HFF-Myc (cell line): ENCODE data around the gene SLC7A5.

Experiments used
- DNase-seq: peaks from one replicate; pipeline ENCODE4 v3.0.0-alpha.2; 2011; ENCODE audit warnings: low read depth; ENCODE audit errors: extremely low read depth
- H3K4me3 ChIP-seq: replicated peaks from 2 replicates; pipeline ENCODE4 v1.5.1; 2011; ENCODE audit warnings: low read depth, mild to moderate bottlenecking, control low read depth, low read length
- CTCF ChIP-seq: IDR thresholded peaks from 2 replicates; pipeline ENCODE4 v1.5.1; 2012; ENCODE audit warnings: mild to moderate bottlenecking, low read depth, low read length, control low read depth; ENCODE audit errors: missing control alignments

Gene SLC7A5

GRCh38 chr16:87844120-87844733 is 25.1 kb downstream of the SLC7A5 start:
- H3K4me3 ChIP-seq: no peak overlapping the region
- DNase-seq: no peak
- no peak for TF ChIP-seq CTCF

DNA sequence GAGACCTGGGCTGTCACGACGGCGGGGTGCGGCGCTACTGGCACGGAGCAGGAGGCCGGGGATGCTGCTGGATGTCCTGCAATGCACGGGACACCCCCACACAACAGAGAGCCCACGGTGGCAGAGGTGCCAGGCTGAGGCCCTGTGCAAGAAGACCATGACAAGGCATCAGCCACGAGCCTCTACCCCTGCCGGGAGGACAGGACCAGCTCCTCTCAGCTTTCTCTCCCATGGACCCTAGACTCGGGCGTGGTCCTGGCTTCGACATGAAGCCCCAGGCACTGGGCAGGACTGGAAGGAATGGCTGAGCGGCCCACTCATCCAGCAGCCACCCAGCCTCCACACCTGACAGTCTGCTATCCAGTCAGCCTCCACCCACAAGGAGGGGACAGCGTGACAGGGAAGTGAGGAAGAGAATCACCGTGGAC is 25.6 kb downstream of the SLC7A5 start:
- no peak for TF ChIP-seq CTCF
- no peak overlapping the region for H3K4me3 ChIP-seq
- DNase-seq: no peak

GRCh38 chr16:87842209-87842869 is 27.0 kb downstream of the SLC7A5 start:
- TF ChIP-seq CTCF: no peak
- no peak overlapping the region for H3K4me3 ChIP-seq
- DNase-seq: no peak

DNA sequence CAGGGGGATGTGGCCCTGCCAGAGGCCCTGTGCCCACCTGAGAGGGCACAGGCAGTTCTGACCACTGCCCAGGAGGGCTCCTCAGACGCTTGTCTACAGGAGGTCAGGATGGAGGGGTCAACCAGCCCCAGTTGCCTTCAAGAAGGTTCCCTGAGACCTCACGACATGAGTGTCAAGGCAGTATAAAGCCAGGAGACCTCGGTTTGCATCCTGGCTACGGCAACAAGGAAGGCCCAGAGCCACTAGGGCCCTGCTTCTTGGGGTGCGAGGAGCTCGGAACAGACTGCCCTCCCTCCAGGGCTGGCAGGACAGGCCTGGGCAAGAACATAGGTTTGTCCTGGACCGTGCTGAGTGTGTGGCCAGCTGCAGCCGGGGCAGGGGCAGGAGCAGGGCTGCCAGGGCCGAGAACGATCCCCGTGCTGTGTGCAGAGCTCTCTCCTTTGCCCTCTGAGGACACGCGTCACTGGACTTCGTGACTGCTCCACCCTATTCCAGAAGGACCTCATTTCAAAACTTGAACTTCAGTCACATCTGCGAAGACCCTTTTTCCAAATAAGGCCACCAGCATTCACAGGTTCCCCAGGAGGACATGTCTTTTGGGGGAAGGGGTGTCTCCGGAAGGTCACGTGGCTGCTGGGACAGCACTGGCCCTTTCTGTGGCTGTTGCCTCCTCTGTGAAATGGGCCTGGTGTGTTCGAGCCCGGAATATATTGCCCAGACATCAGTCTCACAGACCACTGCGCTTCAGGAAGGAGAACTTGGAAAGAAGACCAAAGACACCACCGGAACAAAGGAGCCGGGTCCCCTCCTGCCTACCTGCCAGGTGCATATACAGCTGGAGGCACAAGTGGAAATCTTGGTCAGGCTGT is 27.7 kb downstream of the SLC7A5 start:
- no peak for TF ChIP-seq CTCF
- H3K4me3 ChIP-seq: no peak overlapping the region
- no peak for DNase-seq

DNA sequence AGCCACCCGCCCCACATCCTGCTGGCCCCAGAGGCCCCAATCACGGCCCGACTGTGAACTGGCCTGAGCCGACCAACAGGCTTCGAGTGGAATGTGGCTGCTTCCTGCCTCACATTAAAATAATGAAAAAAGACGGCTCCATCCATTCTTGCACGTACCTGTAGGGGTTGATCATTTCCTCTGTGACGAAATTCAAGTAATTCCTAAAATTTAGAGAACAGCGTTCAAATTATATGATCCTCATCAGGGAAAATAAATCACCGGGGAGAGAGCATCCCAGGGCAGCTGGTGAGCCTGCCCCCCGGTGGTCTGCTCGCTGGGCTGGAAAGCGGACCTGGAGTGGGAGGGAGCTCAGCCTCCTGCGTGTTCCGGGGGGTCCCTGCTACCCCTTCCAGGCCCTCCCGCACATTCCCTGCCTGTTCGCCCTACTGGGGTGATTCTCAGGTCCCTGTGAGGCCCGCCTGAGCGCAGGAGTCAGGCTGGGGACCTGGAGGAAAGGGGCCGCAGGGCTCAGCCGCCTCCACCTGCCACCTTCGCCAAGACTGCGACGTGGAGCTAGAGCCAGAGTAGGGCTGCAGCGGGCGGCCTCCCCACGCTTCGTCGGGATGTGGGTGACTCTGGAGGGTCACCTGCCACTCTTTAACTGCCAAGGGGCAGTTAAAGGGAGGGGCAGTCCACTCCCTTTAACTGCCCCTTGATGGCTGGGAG is 28.9 kb downstream of the SLC7A5 start:
- no peak for DNase-seq
- H3K4me3 ChIP-seq: no peak overlapping the region
- no peak for TF ChIP-seq CTCF

DNA sequence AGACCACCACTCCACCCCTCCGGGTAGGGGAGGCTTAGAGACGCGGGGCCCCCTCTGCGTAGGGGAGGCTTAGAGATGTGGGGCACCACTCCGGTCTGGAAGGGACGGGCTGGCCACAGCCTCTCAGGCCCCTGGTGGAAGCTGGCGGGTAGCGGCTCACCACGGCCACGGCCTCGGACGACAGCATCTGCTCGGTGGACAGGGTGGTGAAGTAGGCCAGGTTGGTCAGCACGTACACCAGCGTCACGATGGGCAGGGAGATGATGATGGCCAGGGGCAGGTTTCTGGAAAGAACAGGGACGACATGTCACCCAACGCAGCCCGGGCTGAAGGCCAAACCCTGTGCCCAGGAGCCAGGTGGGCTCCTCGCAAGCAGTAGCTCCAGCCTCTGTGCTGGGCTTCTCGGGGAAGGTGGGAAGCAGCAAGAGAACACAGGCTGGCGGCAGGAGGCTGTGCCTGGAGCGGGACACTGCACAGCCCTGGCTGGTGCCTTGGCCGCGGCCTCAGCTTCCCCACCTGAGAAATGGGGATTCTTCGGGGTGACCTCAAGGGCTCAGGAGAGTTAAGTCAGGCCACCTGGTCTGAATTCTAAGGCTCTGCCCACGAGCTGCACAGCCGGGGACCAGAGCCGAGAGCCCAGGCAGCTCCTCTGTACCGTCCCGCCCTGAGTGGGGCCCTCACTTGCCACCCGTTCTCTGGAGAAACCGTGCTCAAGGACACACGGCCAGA is 29.6 kb downstream of the SLC7A5 start:
- no peak overlapping the region for H3K4me3 ChIP-seq
- no peak for DNase-seq
- TF ChIP-seq CTCF: no peak
